GM23338 (cell line): Measurements from ENCODE around the gene GAPDHS. TPM values are rescaled to one million over a fixed set of nuclear protein-coding genes. Genes with fewer than 3 reads are reported as not detected.
A peak's percentile ranks its signal among the peaks of the same experiment; 100 is the strongest.

ENCODE experiments used
- ATAC-seq: fragments of 200-7000 bp; cut with Tn5 transposase; 3 replicates; pipeline ENCODE4 v1.9.1; 2020
- DNase-seq: peaks from one replicate; pipeline ENCODE4 v3.0.0-alpha.2; 2015; ENCODE audit warnings: low spot score
- H2AFZ ChIP-seq: fragments of 200-600 bp; sonication (generic); 2 replicates; pipeline ENCODE4 v1.8.0; 2016; ENCODE audit warnings: antibody characterized with exemption, mild to moderate bottlenecking, moderate library complexity
- H3F3A ChIP-seq: fragments of 200-600 bp; sonication (generic); replicated peaks from 2 replicates; pipeline ENCODE4 v1.8.0; 2017; ENCODE audit warnings: antibody characterized with exemption, mixed run types, low read depth
- H3K27ac ChIP-seq: fragments of 200-600 bp; sonication (generic); 2 replicates; pipeline ENCODE4 v1.6.1; 2016; ENCODE audit warnings: low read depth
- H3K27me3 ChIP-seq: fragments of 200-600 bp; sonication (generic); 2 replicates; pipeline ENCODE4 v1.8.0; 2016; ENCODE audit warnings: mild to moderate bottlenecking, mixed run types, moderate library complexity; ENCODE audit not compliant: insufficient read depth
- H3K36me3 ChIP-seq: fragments of 200-600 bp; sonication (generic); 2 replicates; pipeline ENCODE4 v1.8.0; 2016; ENCODE audit warnings: mild to moderate bottlenecking; ENCODE audit not compliant: insufficient read depth
- H3K4me1 ChIP-seq: fragments of 200-600 bp; sonication (generic); 2 replicates; pipeline ENCODE4 v1.8.0; 2016; ENCODE audit warnings: mild to moderate bottlenecking, moderate library complexity; ENCODE audit not compliant: insufficient read depth
- H3K4me2 ChIP-seq: fragments of 200-600 bp; sonication (generic); 2 replicates; pipeline ENCODE4 v1.7.1; 2017; ENCODE audit warnings: mixed run types
- H3K4me3 ChIP-seq: fragments of 200-600 bp; sonication (generic); 2 replicates; pipeline ENCODE4 v1.6.1; 2016; ENCODE audit warnings: mixed run types
- H3K79me2 ChIP-seq: fragments of 200-600 bp; sonication (generic); replicated peaks from 2 replicates; pipeline ENCODE4 v1.8.0; 2017; ENCODE audit warnings: mild to moderate bottlenecking; ENCODE audit not compliant: insufficient read depth
- H3K9me2 ChIP-seq: fragments of 200-600 bp; sonication (generic); 2 replicates; pipeline ENCODE4 v1.8.0; 2017; ENCODE audit not compliant: insufficient read depth
- H4K20me1 ChIP-seq: fragments of 200-600 bp; sonication (generic); replicated peaks from 2 replicates; pipeline ENCODE4 v1.8.0; 2017; ENCODE audit warnings: mild to moderate bottlenecking; ENCODE audit not compliant: insufficient read depth
- H3K27ac Mint-ChIP-seq: 2 replicates; pipeline ENCODE4 v1.8.0; 2020; ENCODE audit warnings: inconsistent platforms, mild to moderate bottlenecking, moderate library complexity, mixed read lengths
- H3K27me3 Mint-ChIP-seq: 3 replicates; pipeline ENCODE4 v1.8.0; 2022; ENCODE audit warnings: low read depth, mild to moderate bottlenecking, moderate library complexity, mixed read lengths, inconsistent platforms; ENCODE audit not compliant: insufficient read depth, poor library complexity
- H3K36me3 Mint-ChIP-seq: 3 replicates; pipeline ENCODE4 v1.8.0; 2021; ENCODE audit warnings: low read depth, mild to moderate bottlenecking, inconsistent platforms, moderate library complexity, mixed read lengths
- H3K4me1 Mint-ChIP-seq: 3 replicates; pipeline ENCODE4 v1.8.0; 2020; ENCODE audit warnings: mild to moderate bottlenecking, inconsistent platforms, mixed read lengths
- H3K4me3 Mint-ChIP-seq: 3 replicates; pipeline ENCODE4 v1.8.0; 2021; ENCODE audit warnings: moderate library complexity, mild to moderate bottlenecking, inconsistent platforms, mixed read lengths
- H3K9me3 Mint-ChIP-seq: 3 replicates; pipeline ENCODE4 v1.8.0; 2020; ENCODE audit warnings: moderate library complexity, mild to moderate bottlenecking, inconsistent platforms, mixed read lengths
- CTCF ChIP-seq, 2 experiments: fragments of 200-600 bp in 1 of 2; sonication (generic) in 1 of 2; conservative IDR thresholded peaks; 2 replicates each; pipeline versions ENCODE4 v1.5.1 to v1.6.1; 2016 to 2017; ENCODE audit warnings: antibody characterized with exemption in 2 of 2, low read depth in 2 of 2, mild to moderate bottlenecking in 2 of 2, moderate library complexity in 1 of 2
- JUNB ChIP-seq: IDR thresholded peaks from one replicate; pipeline ENCODE4 v1.6.1; 2016; ENCODE audit warnings: antibody characterized with exemption; ENCODE audit not compliant: unreplicated experiment
- ZNF331 ChIP-seq: fragments of 250-450 bp; sonication (Bioruptor Pico); IDR thresholded peaks from 2 replicates; pipeline ENCODE4 v1.5.0; 2020; ENCODE audit warnings: low read depth, mild to moderate bottlenecking, moderate library complexity
- ZNF462 ChIP-seq: fragments of 250-450 bp; sonication (Bioruptor Pico); IDR thresholded peaks from 2 replicates; pipeline ENCODE4 v1.5.0; 2020; ENCODE audit warnings: mild to moderate bottlenecking, moderate library complexity
- polyA plus RNA-seq: library from polyadenylated mRNA; unstranded; fragments of >200 nt; fragmentation: Nextera tagmentation; extraction: Ambion mirVana; gene quantifications from 2 replicates; pipeline ENCODE4 v1.2.1, GENCODE V29; 2016
- total RNA-seq: library from RNA; depleted of rRNA; stranded (reverse); fragments of >200 nt; shearing (Covaris generic); gene quantifications from 2 replicates; pipeline ENCODE4 v1.2.3, GENCODE V29; 2014; rRNA removed

GAPDHS gene
- total and polyA plus RNA-seq, 2 experiments from 2014 or later: not detected

GRCh38 chr19:35590875-35591274 is 57.6 kb downstream of the GAPDHS start (continued):
- TF ChIP-seq ZNF462 (CRISPR knock-in tag): no peak

GRCh38 chr19:35592226-35592625 is 59.0 kb downstream of the GAPDHS start:
- H3K27me3 ChIP-seq: 0 out of 2 replicates have a peak, but pooled peaks cover 5% of the 10 kb centered on the region
- no peaks in the 10 kb centered on the region for H3K4me1 ChIP-seq
- no peaks in the 10 kb centered on the region; the same call in 1 of the 2 replicates for H4K20me1 ChIP-seq
- peak; percentile 85 for ATAC-seq
- Mint-ChIP-seq H3K4me3 (no peak overlapping the region), H3K4me1 (no peaks in the 10 kb centered on the region), H3K27me3 (peaks cover 6% of the 10 kb centered on the region), H3K27ac (no peak overlapping the region), H3K36me3 (no peaks in the 10 kb centered on the region), H3K9me3 (no peaks in the 10 kb centered on the region; the same call in 2 of the 3 replicates)
- no peaks in the 10 kb centered on the region for H3K9me2 ChIP-seq
- no peak overlapping the region for H3K4me2 ChIP-seq
- H3K4me3 ChIP-seq: no peak overlapping the region
- H3K36me3 ChIP-seq: no peaks in the 10 kb centered on the region
- H3F3A ChIP-seq: no peaks in the 10 kb centered on the region
- DNase-seq: peak; percentile 87
- TF ChIP-seq JUNB: no peak
- TF ChIP-seq ZNF331 (CRISPR knock-in tag): no peak
- TF ChIP-seq CTCF (conservative IDR thresholded peaks at IDR 0.05; ENCODE audit: low read depth in 2 of 2): peak; percentile 79 to 85
- no peak overlapping the region for H3K27ac ChIP-seq
- no peak overlapping the region for H2AFZ ChIP-seq
- H3K79me2 ChIP-seq: no peaks in the 10 kb centered on the region

Other genes starting within 250 kb of the GAPDHS start
- 1.3 and 1.8 TPM in 2 replicates for gene MAG, start 241.3 kb upstream of the GAPDHS start, total RNA-seq
- 0.61 and 0.85 TPM in 2 replicates for gene MAG, start 241.3 kb upstream of the GAPDHS start, polyA plus RNA-seq
- gene CD22, start 204.3 kb upstream of the GAPDHS start, total RNA-seq: 0.10 and 0.12 TPM in 2 replicates
- gene CD22, start 204.3 kb upstream of the GAPDHS start, polyA plus RNA-seq: 0.32 and 0.66 TPM in 2 replicates
- not detected in 2 replicates for gene FFAR1, start 185.6 kb upstream of the GAPDHS start, total RNA-seq
- gene FFAR1, start 185.6 kb upstream of the GAPDHS start, polyA plus RNA-seq: not detected in 2 replicates
- 0.35 TPM in 1 of 2 replicates, not detected in the other for gene FFAR3, start 175.0 kb upstream of the GAPDHS start, total RNA-seq
- not detected in 2 replicates for gene FFAR3, start 175.0 kb upstream of the GAPDHS start, polyA plus RNA-seq
- not detected in 2 replicates for gene GPR42, start 162.4 kb upstream of the GAPDHS start, total RNA-seq
- gene GPR42, start 162.4 kb upstream of the GAPDHS start, polyA plus RNA-seq: not detected in 2 replicates
- not detected in 2 replicates for gene FFAR2, start 85.2 kb upstream of the GAPDHS start, total RNA-seq
- not detected in 2 replicates for gene FFAR2, start 85.2 kb upstream of the GAPDHS start, polyA plus RNA-seq
- gene KRTDAP, start 43.0 kb upstream of the GAPDHS start, total RNA-seq: not detected in 2 replicates
- gene KRTDAP, start 43.0 kb upstream of the GAPDHS start, polyA plus RNA-seq: 1.6 and 2.7 TPM in 2 replicates
- gene DMKN, start 19.8 kb upstream of the GAPDHS start, total RNA-seq: 259 and 276 TPM in 2 replicates
- 569 and 615 TPM in 2 replicates for gene DMKN, start 19.8 kb upstream of the GAPDHS start, polyA plus RNA-seq
- not detected in 2 replicates for gene SBSN, start 5.1 kb upstream of the GAPDHS start, total RNA-seq
- gene SBSN, start 5.1 kb upstream of the GAPDHS start, polyA plus RNA-seq: 0.39 and 0.42 TPM in 2 replicates
- 164 and 170 TPM in 2 replicates for gene TMEM147, start 12.2 kb downstream of the GAPDHS start, total RNA-seq
- 272 TPM in 2 replicates for gene TMEM147, start 12.2 kb downstream of the GAPDHS start, polyA plus RNA-seq
- 0.62 and 0.63 TPM in 2 replicates for gene ATP4A, start 30.2 kb downstream of the GAPDHS start, total RNA-seq
- 0.61 and 1.0 TPM in 2 replicates for gene ATP4A, start 30.2 kb downstream of the GAPDHS start, polyA plus RNA-seq
- not detected in 2 replicates for gene PMIS2, start 52.7 kb downstream of the GAPDHS start, total RNA-seq
- not detected in 2 replicates for gene PMIS2, start 52.7 kb downstream of the GAPDHS start, polyA plus RNA-seq
- 17.9 and 21.9 TPM in 2 replicates for gene HAUS5, start 79.3 kb downstream of the GAPDHS start, total RNA-seq
- gene HAUS5, start 79.3 kb downstream of the GAPDHS start, polyA plus RNA-seq: 22.3 and 23.2 TPM in 2 replicates
- 58.3 and 74.7 TPM in 2 replicates for gene RBM42, start 95.6 kb downstream of the GAPDHS start, total RNA-seq
- gene RBM42, start 95.6 kb downstream of the GAPDHS start, polyA plus RNA-seq: 78.2 and 82.9 TPM in 2 replicates
- 0.87 TPM in 1 of 2 replicates, not detected in the other for gene ETV2, start 108.3 kb downstream of the GAPDHS start, total RNA-seq
- 1.5 and 1.7 TPM in 2 replicates for gene ETV2, start 108.3 kb downstream of the GAPDHS start, polyA plus RNA-seq
- gene COX6B1, start 114.9 kb downstream of the GAPDHS start, total RNA-seq: 564 and 722 TPM in 2 replicates
- 1,532 and 1,702 TPM in 2 replicates for gene COX6B1, start 114.9 kb downstream of the GAPDHS start, polyA plus RNA-seq
- gene UPK1A, start 133.1 kb downstream of the GAPDHS start, total RNA-seq: 0.42 TPM in 1 of 2 replicates, not detected in the other
- gene UPK1A, start 133.1 kb downstream of the GAPDHS start, polyA plus RNA-seq: 1.0 and 1.5 TPM in 2 replicates
- 1.8 TPM in 1 of 2 replicates, not detected in the other for gene ZBTB32, start 171.1 kb downstream of the GAPDHS start, total RNA-seq
- 0.45 and 0.65 TPM in 2 replicates for gene ZBTB32, start 171.1 kb downstream of the GAPDHS start, polyA plus RNA-seq
- gene KMT2B, start 184.5 kb downstream of the GAPDHS start, total RNA-seq: 36.2 and 49.8 TPM in 2 replicates
- gene KMT2B, start 184.5 kb downstream of the GAPDHS start, polyA plus RNA-seq: 15.5 and 15.8 TPM in 2 replicates
- gene IGFLR1, start 209.0 kb downstream of the GAPDHS start, total RNA-seq: 7.8 and 14.4 TPM in 2 replicates
- gene IGFLR1, start 209.0 kb downstream of the GAPDHS start, polyA plus RNA-seq: 17.8 and 18.1 TPM in 2 replicates
- 13.1 and 14.3 TPM in 2 replicates for gene U2AF1L4, start 212.0 kb downstream of the GAPDHS start, total RNA-seq
- gene U2AF1L4, start 212.0 kb downstream of the GAPDHS start, polyA plus RNA-seq: 20.0 and 23.7 TPM in 2 replicates
- 18.5 and 20.6 TPM in 2 replicates for gene PSENEN, start 212.2 kb downstream of the GAPDHS start, total RNA-seq
- gene PSENEN, start 212.2 kb downstream of the GAPDHS start, polyA plus RNA-seq: 175 and 197 TPM in 2 replicates
- 6.8 and 7.1 TPM in 2 replicates for gene LIN37, start 215.1 kb downstream of the GAPDHS start, total RNA-seq
- 4.3 and 8.3 TPM in 2 replicates for gene LIN37, start 215.1 kb downstream of the GAPDHS start, polyA plus RNA-seq
- gene HSPB6, start 223.6 kb downstream of the GAPDHS start, total RNA-seq: 0.27 and 0.87 TPM in 2 replicates
- 3.2 and 3.9 TPM in 2 replicates for gene HSPB6, start 223.6 kb downstream of the GAPDHS start, polyA plus RNA-seq
- 14.7 and 28.0 TPM in 2 replicates for gene PROSER3, start 224.7 kb downstream of the GAPDHS start, total RNA-seq
- 21.8 and 24.1 TPM in 2 replicates for gene PROSER3, start 224.7 kb downstream of the GAPDHS start, polyA plus RNA-seq
- 17.7 and 22.1 TPM in 2 replicates for gene ARHGAP33, start 242.1 kb downstream of the GAPDHS start, total RNA-seq
- 10.3 and 11.6 TPM in 2 replicates for gene ARHGAP33, start 242.1 kb downstream of the GAPDHS start, polyA plus RNA-seq